Caco-2 (cell line): ENCODE data around the gene ZBTB11. TPM values are rescaled to one million over a fixed set of nuclear protein-coding genes. Genes with fewer than 3 reads are reported as not detected.
"Not testable (repeated sequence)": the region's sequence is repeated elsewhere in the genome, so short reads cannot be mapped to it uniquely, and the experiment has no call there.

ENCODE experiments used
- BruUV-seq: library from RNA; stranded (reverse); fragments of 400-500 nt; replicated peaks from 2 replicates; lab custom pipeline; 2021; lab: Mats Ljungman, UMichigan
- CTCF ChIA-PET: fragments of 300-600 bp; sonication (Branson Sonifier 250); formaldehyde crosslinking; loops from one replicate; lab custom pipeline; 2022; ENCODE audit warnings: antibody characterized with exemption; lab: Charles Lee
- POLR2A ChIA-PET: fragments of 300-600 bp; sonication (Branson Sonifier 250); formaldehyde crosslinking; loops from one replicate; lab custom pipeline; 2022; ENCODE audit warnings: antibody characterized with exemption; lab: Charles Lee
- DNase-seq, 2 experiments: peaks; one replicate each; pipeline versions ENCODE4 v3.0.0 to v3.0.0-alpha.2; 2020 to 2022
- H3K27me3 ChIP-seq: replicated peaks from 2 replicates; pipeline ENCODE4 v1.6.0; 2011; ENCODE audit warnings: low read length; ENCODE audit not compliant: control insufficient read depth, insufficient read depth
- H3K36me3 ChIP-seq: 2 replicates; pipeline ENCODE4 v1.5.1; 2011; ENCODE audit warnings: low read length; ENCODE audit not compliant: control insufficient read depth, insufficient read depth
- H3K4me1 ChIP-seq: fragments of 250-450 bp; sonication (Bioruptor Pico); 2 replicates; pipeline ENCODE4 v1.5.1; 2020; ENCODE audit warnings: mild to moderate bottlenecking
- H3K4me3 ChIP-seq: 2 replicates; pipeline ENCODE4 v1.5.1; 2011; ENCODE audit warnings: low read depth, mild to moderate bottlenecking, control low read depth, low read length
- H3K9me3 ChIP-seq: fragments of 250-450 bp; sonication (Bioruptor Pico); 2 replicates; pipeline ENCODE4 v1.5.1; 2020; ENCODE audit warnings: mild to moderate bottlenecking, moderate library complexity
- H3K27ac Mint-ChIP-seq: one replicate; pipeline ENCODE4 v1.8.0; 2022; ENCODE audit warnings: mixed read lengths; ENCODE audit not compliant: unreplicated experiment
- H3K27me3 Mint-ChIP-seq: one replicate; pipeline ENCODE4 v1.8.0; 2022; ENCODE audit warnings: mixed read lengths; ENCODE audit not compliant: insufficient read depth, unreplicated experiment
- H3K36me3 Mint-ChIP-seq: one replicate; pipeline ENCODE4 v1.8.0; 2022; ENCODE audit warnings: mild to moderate bottlenecking, mixed read lengths; ENCODE audit not compliant: insufficient read depth, unreplicated experiment
- H3K4me1 Mint-ChIP-seq: one replicate; pipeline ENCODE4 v1.8.0; 2022; ENCODE audit warnings: low read depth, mixed read lengths; ENCODE audit not compliant: unreplicated experiment
- H3K4me3 Mint-ChIP-seq: one replicate; pipeline ENCODE4 v1.8.0; 2022; ENCODE audit warnings: mild to moderate bottlenecking, moderate library complexity, mixed read lengths; ENCODE audit not compliant: unreplicated experiment
- H3K9me3 Mint-ChIP-seq: one replicate; pipeline ENCODE4 v1.8.0; 2022; ENCODE audit warnings: mixed read lengths; ENCODE audit not compliant: unreplicated experiment
- intact Hi-C: fragments of 100-400 bp; cut with micrococcal nuclease; formaldehyde crosslinking; loops from one replicate; pipeline ENCODE4 v1.10.0; 2022; ENCODE audit not compliant: unreplicated experiment
- total RNA-seq: library from RNA; stranded (reverse); gene quantifications from 2 replicates; pipeline ENCODE4 v1.2.3, GENCODE V29; 2022
- TF ChIP-seq, protein P1 (sequence below), 2 experiments: fragments of 200-600 bp in 1 of 2; IDR thresholded peaks; 1 replicate in 1 of 2; 2 replicates in 1 of 2; pipeline versions ENCODE4 v1.5.1 to v1.8.0; 2011 to 2022; ENCODE audit warnings: antibody characterized with exemption in 1 of 2, control low read depth in 1 of 2, inconsistent platforms in 1 of 2, low read depth in 1 of 2, low read length in 1 of 2, mild to moderate bottlenecking in 1 of 2, moderate library complexity in 1 of 2; ENCODE audit not compliant: insufficient read depth in 1 of 2, severe bottlenecking in 1 of 2, unreplicated experiment in 1 of 2

Gene ZBTB11
- total RNA-seq, 1 experiment from 2014 or later: 16.4 TPM

DNA sequence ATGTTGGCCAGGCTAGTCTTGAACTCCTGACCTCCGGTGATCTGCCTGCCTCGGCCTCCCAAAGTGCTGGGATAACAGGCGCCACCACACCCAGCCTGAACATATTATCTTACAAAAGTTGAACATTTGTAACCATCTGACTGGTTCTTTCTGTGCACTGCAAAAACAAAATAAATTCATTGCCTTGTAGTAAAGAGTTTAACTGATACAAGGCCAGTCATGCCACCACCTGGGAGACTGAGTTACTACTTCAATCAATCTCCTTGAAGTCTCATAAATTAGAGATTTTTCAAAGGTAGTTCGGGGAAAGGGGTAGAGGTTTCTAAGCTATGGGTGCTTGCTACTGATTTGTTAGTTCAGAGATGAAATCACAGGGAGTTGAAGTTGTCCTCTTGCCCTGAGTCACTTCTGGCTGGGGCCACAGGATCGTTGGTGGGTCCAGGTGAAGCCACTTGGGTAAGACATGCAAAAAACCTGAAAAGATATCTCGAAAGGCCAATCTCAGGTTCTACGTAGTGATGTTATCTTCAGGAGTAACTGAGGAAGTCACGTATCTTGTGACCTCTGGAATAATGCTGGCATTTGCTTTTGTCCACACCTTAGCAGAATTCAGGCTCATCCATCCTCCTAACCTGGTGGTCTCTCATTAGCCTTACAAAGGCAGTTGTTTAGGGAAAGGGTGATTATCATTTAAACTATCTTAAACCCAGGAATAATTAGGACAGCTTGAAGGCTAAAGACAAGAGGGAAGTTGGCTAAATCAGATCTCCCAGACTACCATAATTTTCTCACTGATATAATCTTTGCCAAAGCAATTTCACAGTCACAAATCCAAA lies 33.7 kb downstream of the ZBTB11 start:
- BruUV-seq: no TSS peak
- no peaks in the 10 kb centered on the region for H3K36me3 ChIP-seq
- H3K4me1 ChIP-seq: peaks cover 9% of the 10 kb centered on the region
- TF ChIP-seq, protein P1, sequence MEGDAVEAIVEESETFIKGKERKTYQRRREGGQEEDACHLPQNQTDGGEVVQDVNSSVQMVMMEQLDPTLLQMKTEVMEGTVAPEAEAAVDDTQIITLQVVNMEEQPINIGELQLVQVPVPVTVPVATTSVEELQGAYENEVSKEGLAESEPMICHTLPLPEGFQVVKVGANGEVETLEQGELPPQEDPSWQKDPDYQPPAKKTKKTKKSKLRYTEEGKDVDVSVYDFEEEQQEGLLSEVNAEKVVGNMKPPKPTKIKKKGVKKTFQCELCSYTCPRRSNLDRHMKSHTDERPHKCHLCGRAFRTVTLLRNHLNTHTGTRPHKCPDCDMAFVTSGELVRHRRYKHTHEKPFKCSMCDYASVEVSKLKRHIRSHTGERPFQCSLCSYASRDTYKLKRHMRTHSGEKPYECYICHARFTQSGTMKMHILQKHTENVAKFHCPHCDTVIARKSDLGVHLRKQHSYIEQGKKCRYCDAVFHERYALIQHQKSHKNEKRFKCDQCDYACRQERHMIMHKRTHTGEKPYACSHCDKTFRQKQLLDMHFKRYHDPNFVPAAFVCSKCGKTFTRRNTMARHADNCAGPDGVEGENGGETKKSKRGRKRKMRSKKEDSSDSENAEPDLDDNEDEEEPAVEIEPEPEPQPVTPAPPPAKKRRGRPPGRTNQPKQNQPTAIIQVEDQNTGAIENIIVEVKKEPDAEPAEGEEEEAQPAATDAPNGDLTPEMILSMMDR (IDR thresholded peaks at IDR 0.05; ENCODE audit: insufficient read depth in 1 of 2, low read depth in 1 of 2, low read length in 1 of 2, severe bottlenecking in 1 of 2, unreplicated experiment in 1 of 2): no peak
- Mint-ChIP-seq H3K4me3 (no peak overlapping the region), H3K27me3 (no peaks in the 10 kb centered on the region), H3K9me3 (no peaks in the 10 kb centered on the region), H3K36me3 (peaks cover 6% of the 10 kb centered on the region), H3K27ac (no peak overlapping the region), H3K4me1 (peaks cover 6% of the 10 kb centered on the region)
- intact Hi-C loops: no loop called here
- no peak overlapping the region for H3K4me3 ChIP-seq
- H3K9me3 ChIP-seq: no peaks in the 10 kb centered on the region
- ChIA-PET CTCF (no interaction called here), POLR2A (no interaction called here)
- no peak for DNase-seq
- H3K27me3 ChIP-seq: no peaks in the 10 kb centered on the region

DNA sequence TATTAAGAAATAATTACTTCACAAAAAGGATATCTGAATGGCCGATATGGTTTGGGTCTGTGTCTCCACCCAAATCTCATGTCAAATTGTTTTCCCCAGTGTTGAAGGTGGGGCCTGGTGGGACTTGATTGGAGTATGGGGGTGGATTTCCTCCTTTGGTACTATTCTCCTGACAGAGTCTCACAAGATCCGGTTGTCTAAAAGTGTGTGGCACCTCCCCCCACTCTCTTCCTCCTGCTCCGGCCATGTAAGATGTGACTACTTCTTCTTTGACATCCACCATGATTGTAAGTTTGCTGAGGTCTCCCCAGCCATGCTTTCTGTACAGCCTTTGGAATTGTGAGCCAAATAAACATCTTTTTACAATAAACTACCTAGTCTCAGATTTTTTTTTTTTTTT lies 34.5 kb downstream of the ZBTB11 start:
- no peak overlapping the region for H3K4me3 Mint-ChIP-seq
- CTCF ChIA-PET: no interaction called here
- peaks cover 9% of the 10 kb centered on the region for H3K4me1 ChIP-seq
- H3K27me3 ChIP-seq: no peaks in the 10 kb centered on the region
- H3K36me3 ChIP-seq: no peaks in the 10 kb centered on the region
- TF ChIP-seq, protein P1 (IDR thresholded peaks at IDR 0.05; ENCODE audit: insufficient read depth in 1 of 2, low read depth in 1 of 2, low read length in 1 of 2, severe bottlenecking in 1 of 2, unreplicated experiment in 1 of 2): no peak
- POLR2A ChIA-PET: no interaction called here
- H3K4me3 ChIP-seq: no peak overlapping the region
- BruUV-seq: no TSS peak
- intact Hi-C loops: no loop called here
- no peak overlapping the region for H3K27ac Mint-ChIP-seq
- H3K27me3 Mint-ChIP-seq: no peaks in the 10 kb centered on the region
- H3K36me3 Mint-ChIP-seq: peaks cover 6% of the 10 kb centered on the region
- H3K9me3 ChIP-seq: no peaks in the 10 kb centered on the region
- H3K4me1 Mint-ChIP-seq: peaks cover 6% of the 10 kb centered on the region
- no peak for DNase-seq
- no peaks in the 10 kb centered on the region for H3K9me3 Mint-ChIP-seq

DNA sequence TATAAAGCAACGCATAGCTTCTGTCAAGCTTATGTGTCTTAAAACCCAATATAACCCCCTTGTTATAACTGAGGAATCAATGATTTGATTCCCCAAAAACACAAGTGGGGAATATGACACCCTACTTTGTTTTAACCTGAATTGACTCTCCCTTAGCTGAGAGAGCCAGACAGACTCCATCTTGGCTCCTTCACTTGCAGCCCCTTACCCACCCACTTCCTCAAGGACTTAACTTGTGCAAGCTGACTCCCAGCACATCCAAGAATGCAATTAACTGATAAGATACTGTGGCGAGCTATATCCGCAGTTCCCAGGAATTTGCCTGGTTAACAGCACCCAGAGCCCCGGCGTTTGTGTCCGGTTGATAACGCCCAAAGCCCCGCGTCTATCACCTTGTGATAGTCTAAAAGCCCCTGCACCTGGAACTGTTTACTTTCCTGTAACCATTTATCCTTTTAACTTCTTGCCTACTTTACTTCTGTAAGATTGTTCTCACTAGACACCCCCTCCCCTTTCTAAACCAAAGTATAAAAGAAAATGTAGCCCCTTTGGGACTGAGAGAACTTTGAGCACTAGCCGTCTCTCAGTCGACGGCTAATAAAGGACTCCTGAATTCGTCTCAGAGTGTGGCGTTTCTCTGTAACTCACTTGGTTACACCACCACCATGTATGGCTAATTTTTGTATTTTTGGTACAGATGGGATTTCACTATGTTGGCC lies 35.4 kb downstream of the ZBTB11 start:
- BruUV-seq, H3K9me3 ChIP-seq, H3K4me1 Mint-ChIP-seq, H3K9me3 Mint-ChIP-seq, H3K4me1 ChIP-seq, H3K27me3 Mint-ChIP-seq, H3K27me3 ChIP-seq, H3K36me3 Mint-ChIP-seq, H3K4me3 ChIP-seq, POLR2A ChIA-PET, H3K36me3 ChIP-seq, intact Hi-C loops, CTCF ChIA-PET, H3K27ac Mint-ChIP-seq: not testable (repeated sequence)
- H3K4me3 Mint-ChIP-seq: peak overlapping the region; percentile 7
- peak; percentile 7 to 54 for DNase-seq
